NCI-H146 (cell line): ENCODE data around the gene FIG4.
"Not testable (repeated sequence)": the region's sequence is repeated elsewhere in the genome, so short reads cannot be mapped to it uniquely, and the experiment has no call there.

Experiments
- DNase-seq: peaks from one replicate; lab custom pipeline; 2025; lab: John Stamatoyannopoulos, UW

FIG4 gene

DNA sequence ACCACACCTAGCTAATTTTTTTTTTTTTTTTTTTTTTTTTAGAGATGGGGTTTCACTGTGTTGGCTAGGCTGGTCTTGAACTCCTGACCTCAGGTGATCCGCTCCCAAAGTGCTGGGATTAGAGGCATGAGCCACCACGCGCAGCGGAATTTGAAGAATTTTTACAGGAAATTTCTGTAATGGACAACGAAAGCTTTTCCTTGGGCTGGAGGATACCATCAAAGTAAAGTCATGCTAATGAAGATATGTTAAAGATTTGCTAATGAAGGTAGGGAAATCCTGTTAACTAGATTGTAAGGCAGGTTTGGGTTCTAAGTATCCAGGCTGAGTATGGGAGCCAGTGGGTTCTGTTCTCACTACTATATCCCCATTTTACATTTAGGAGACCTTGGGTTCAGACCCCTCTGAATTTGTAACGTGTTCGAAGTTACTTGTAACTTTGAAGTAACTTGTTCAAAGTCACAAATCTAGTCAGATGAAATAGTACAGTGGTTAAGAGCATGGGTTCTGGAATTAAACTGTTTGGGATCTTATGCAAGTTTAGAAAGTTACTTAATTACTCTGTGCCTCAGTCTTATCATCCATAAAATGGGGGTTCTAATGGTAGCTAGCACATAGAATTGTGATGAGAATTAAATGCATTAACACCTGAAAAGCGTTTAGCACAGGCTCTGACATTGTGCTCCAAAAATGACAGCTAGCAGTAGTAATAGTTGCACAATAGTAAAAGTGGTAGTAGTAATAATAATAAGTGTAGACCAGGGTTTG, 163.6 kb downstream of the FIG4 start:
- no peak for DNase-seq

DNA sequence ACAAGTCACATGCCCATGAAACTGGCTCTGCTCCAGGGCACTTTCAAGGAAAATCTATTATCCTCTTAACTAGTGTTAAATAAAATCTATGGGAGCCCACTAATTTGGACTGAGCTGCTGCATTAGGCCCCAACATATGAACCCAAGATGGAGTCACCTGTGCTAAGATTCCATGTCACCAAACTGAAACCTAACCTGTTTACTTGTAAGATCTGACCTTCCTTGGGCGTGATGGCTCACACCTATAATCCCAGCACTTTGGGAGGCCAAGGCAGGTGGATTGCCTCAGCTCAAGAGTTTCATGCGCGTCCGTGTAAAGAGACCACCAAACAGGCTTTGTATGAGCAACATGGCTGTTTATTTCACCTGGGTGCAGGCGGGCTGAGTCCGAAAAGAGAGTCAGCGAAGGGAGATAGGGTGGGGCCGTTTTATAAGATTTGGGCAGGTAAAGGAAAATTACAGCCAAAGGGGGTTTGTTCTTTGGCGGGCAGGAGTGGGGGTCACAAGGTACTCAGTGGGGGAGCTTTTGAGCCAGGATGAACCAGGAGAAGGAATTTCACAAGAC, 164.5 kb downstream of the FIG4 start:
- DNase-seq: not testable (repeated sequence)

DNA sequence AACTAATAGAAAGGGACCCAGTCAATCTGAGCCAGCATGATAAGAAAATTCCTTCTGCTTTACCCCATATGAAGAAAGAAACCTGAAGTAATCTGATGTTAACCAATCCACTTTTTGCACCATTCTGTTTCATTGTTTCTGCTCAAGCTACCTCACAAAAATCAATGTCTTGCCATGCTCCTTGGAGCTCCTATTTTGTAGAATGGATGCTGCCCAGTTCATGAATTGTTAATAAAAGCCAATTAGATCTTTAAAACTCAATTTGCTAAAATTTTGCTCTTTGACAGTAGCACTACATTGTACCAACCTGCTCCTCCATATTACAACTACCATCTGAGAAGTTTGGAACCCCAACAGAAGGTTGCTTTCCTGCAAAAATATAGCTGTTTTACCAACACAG, 170.8 kb downstream of the FIG4 start:
- no peak for DNase-seq

DNA sequence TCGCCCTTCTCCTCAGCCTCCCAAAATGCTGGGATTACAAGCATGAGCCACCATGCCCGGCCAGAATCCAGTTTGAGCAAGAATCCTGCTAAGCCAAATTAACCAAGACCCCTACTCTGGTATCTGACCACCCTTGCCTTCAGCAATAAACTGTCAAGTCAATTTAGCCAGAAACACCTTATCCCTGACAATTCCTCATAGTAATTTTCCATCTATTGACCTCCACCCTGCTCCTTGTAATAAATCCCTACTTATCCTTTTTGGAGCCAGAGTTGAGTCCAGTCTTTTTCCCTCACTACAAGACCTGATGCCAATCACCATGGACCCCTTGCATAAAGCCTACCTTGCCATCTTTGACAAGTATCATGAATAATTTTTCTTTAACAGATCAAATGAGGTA, 173.0 kb downstream of the FIG4 start:
- no peak for DNase-seq

DNA sequence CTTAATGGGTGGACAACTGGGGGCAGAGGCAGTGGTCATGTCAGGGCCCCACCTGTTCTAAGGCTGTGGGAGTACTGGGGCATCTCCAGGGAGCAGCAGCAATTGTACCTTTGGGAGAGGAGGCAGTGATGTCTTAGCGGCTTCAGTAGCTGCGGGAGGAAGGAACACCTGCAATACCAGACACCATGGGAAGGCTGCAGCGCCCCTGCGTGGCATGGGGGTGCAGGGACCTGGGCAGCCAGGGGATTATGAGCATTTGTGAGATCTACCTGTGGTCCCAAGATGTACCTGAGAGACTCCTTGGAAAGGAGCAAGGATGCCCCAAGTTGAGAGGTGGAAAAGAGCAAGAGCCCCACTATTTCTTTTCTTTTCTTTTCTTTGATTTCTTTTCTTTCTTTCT, 174.9 kb downstream of the FIG4 start:
- peak; percentile 24 for DNase-seq

DNA sequence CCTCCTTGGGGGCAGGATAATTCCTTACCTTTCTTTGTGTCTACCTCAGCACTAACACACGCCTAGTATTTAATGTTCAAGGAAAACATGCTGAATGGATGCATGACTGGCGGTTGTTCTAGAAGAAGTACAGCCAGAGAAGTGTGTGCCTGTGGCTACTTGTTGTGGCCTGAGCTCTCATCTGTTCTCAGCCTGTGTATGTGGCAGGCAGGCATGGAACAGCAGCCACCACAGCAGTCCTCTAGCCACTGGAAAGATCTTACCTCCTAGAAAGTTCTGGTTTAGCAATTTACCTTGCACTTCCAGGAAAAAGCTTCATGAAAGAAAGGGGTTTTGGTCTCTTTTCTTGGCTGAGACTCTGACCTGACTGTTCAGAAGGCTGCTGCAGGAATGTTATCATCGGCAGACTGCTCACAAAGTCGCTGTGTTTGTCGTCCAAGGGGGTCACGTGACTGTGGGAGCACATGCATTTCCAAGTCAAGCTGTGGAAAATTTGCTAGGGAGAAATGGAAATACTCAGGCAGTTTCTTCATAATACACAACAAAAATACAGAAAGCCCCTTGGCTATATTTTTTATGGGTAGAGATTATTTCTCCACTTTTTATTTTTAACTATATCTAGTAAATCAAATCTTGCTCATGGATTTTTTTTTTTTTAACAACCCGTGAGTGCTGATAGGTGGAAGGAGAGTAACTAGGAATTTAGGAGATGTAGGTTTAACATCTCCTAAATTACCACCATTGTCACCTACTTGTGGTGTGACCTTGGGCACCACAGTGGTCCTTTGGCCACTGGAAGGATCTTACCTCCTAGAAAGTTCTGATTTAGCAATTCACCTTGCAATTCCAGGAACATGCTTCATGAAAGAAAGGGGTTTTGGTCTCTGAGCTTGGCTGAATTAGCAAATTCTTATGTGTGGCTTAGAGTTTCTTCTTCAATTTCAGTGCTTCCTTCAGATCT, 176.2 kb downstream of the FIG4 start:
- peak; percentile 20 for DNase-seq

DNA sequence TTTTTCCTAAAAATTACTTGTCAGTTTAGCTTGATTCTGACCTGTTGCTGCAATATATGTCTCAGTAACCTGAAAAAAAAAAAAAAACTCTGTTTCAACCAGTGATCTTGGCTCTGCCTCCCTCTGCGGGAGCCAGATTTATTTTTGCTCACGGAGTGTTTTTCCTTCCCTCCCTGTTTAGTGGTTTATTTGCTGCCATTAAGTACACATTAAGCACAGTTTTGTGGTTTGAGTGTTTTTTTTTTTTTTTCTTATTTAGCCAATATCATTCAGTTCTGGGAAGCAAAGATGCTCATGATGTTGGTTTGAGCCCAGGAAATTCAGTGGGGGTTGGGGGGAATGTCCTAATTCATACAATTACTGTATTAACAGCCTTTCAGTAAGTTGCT, 176.9 kb downstream of the FIG4 start:
- no peak for DNase-seq

DNA sequence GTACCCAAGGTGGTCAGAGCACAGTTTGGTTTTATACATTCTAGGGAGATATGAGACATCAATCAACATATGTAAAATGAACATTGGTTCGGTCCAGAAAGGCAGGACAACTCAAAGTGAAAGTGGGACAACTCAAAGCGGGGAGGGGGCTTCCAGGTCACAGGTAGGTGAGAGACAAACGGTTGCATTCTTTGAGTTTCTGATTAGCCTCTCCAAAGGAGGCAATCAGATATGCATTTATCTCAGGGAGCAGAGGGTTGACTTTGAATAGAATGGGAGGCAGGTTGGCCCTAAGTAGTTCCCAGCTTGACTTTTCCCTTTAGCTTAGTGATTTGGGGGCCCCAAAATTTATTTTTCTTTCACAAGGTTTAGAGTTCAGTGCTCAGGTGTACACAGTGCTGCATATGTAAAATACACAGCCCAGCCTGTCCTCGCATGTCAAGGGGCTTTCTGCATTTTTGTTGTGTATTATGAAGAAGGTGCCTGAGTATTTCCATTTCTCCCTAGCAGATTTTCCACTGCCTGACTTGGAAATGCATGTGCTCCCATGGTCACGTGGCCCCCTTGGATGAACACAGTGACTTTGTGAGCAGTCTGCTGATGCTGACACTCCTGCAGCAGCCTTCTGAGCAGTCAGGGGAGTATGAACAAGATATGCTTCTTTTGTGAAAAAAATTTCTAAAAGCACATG, 178.4 kb downstream of the FIG4 start:
- DNase-seq: not testable (repeated sequence)

DNA sequence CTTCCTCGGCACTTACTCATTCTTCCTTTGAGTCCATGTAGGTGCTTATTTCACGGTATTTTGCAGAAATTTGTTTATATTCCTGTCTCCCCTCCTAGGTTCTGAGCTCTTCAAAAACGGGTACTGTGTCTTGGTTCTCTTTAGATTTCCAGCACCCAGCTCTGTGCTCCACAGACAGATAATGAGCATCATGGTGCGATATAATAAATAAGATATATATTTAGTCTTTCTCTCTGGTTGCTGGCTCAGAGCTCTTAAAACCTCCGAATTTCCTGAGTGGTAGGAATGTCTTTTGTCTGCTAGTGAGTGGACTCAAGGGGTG, 179.0 kb downstream of the FIG4 start:
- DNase-seq: no peak

DNA sequence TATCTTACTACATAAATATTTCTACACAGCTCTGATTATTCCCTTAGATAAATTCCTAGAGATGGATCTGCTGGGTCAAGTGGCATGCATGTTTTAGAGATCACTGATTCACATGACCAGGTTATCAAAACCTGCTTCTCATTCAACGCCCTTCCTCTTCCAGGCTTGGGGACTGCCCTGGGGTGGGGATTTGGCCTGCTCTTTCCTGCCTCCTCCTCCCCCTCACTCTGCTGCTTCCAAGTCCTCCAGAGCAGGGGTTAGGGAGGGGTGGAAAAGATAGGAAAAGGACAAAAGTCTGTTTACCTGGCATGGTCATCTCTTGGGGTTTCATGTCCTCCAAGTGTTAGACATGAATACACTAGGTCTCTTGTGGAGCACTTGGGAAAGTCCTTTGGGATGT, 181.5 kb downstream of the FIG4 start:
- DNase-seq: no peak

DNA sequence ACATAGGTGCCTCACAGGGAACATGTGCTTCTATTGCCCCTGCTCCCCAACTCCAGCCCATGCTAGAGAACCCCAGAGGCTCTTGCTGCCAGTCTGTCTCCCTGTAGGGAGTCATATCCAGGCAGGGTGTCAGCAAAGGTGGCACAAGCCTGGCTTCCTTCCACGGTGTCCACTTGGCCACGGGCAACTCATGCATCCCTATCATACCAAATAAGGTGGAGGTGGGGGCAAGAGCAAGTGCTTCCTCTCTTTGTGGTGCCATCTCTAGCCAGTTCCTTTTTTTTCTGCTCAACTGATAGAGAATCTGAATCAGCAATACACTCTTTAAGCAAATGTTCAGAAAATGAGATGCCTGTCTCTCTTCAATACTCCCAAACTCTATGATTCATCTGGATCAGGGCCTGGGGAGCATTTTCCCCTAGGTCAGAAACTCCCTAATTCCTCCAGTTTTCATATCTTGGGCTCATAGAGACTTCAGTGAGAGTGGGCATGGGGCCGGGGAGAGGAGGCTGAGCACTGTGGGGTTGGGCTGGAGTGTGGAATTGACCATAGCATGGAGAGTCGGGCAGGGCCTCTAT, 182.0 kb downstream of the FIG4 start:
- DNase-seq: no peak

DNA sequence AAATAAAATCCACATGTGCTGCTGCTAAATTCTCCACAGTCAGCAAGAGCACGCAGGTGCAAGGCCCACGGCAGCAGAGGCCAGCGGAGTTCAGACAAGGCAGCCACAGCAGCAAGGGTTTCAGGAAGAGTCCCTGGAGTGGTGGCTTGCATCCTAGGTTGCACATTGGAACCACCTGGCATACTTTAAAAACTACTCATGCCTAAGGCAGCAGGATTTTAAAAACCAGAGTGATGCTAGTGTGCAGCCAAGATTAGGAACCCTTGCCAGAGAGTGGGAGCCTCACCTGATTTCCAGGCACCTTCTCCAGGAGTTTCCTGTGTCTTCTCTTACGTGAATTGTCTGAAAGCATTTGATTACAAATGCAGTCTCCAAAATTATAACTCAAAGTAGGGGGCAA, 183.0 kb downstream of the FIG4 start:
- no peak for DNase-seq

DNA sequence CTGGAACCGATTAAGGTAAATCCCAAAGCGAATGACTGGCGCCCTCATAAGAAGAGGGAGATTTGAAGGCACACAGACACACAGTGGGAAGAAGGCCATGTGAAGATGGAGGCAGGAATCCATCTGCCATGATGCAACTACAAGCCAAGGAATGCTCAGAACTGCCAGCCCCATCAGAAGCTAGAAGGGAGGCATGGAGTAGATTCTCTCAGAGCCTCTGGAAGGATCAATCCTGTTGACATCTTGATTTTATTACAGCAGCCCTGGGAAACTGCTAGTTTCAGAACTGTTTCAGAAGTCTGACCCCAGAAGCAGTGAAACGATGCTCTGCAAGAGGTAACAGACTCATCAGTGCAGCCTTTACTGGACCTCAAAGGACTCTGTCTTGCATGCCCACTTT, 183.5 kb downstream of the FIG4 start:
- no peak for DNase-seq
